HepG2 (cell line): ENCODE results near the gene CCNH. TPM values are rescaled to one million over a fixed set of nuclear protein-coding genes. Genes with fewer than 3 reads are reported as not detected.

Source experiments
- ATAC-seq: fragments of 200-7000 bp; cut with Tn5 transposase; 3 replicates; pipeline ENCODE4 v1.9.1; 2020; ENCODE audit warnings: mild to moderate bottlenecking, moderate library complexity
- BruUV-seq: library from RNA; stranded (reverse); fragments of 400-500 nt; replicated peaks from 2 replicates; lab custom pipeline; 2021; lab: Mats Ljungman, UMichigan
- CTCF ChIA-PET: fragments of 300-600 bp; formaldehyde crosslinking; extraction: SDS; loops from one replicate; lab custom pipeline; 2021; ENCODE audit warnings: low total read pairs, inconsistent platforms, low intra/inter-chr PET ratio; lab: Yijun Ruan, JAX
- POLR2A ChIA-PET: fragments of 350-600 bp; sonication (Branson Sonifier 250); formaldehyde crosslinking; loops from one replicate; lab custom pipeline; 2020; ENCODE audit warnings: antibody characterized with exemption, inconsistent platforms; lab: Yijun Ruan, JAX
- DNase-seq: peaks from one replicate; pipeline ENCODE4 v3.0.0-alpha.2; 2015; ENCODE audit warnings: low spot score
- FAIRE-seq: peaks from 3 replicates; lab custom pipeline; 2011; peaks lifted over from hg19 to GRCh38; lab: Jason Lieb, UNC
- H2AFZ ChIP-seq: one replicate; pipeline ENCODE4 v1.6.1; 2011; ENCODE audit warnings: low read length, inconsistent platforms
- H3K27ac ChIP-seq: fragments of 300-600 bp; 3 replicates; pipeline ENCODE4 v1.8.0; 2011; ENCODE audit warnings: mixed run types, mild to moderate bottlenecking, mixed read lengths, low read length, inconsistent platforms; ENCODE audit not compliant: insufficient read depth; ENCODE audit errors: extremely low read length
- H3K27me3 ChIP-seq, 2 experiments: fragments of 200-600 bp in 1 of 2; 2 replicates in 1 of 2; 3 replicates in 1 of 2; pipeline versions ENCODE4 v1.6.0 to v1.8.0; 2011; ENCODE audit warnings: low read length in 2 of 2, mild to moderate bottlenecking in 2 of 2, moderate library complexity in 2 of 2, inconsistent platforms in 1 of 2; ENCODE audit not compliant: insufficient read depth in 2 of 2, control insufficient read depth in 1 of 2
- H3K36me3 ChIP-seq, 2 experiments: fragments of 200-600 bp in 1 of 2; replicated peaks in 1 of 2; 2 replicates in 1 of 2; 3 replicates in 1 of 2; pipeline versions ENCODE4 v1.5.1 to v1.8.0; 2011; ENCODE audit warnings: low read length in 2 of 2, inconsistent platforms in 1 of 2; ENCODE audit not compliant: insufficient read depth in 2 of 2, control insufficient read depth in 1 of 2
- H3K4me1 ChIP-seq: 2 replicates; pipeline ENCODE4 v1.5.1; 2012; ENCODE audit warnings: low read length, inconsistent platforms; ENCODE audit not compliant: insufficient read depth
- H3K4me2 ChIP-seq: 2 replicates; pipeline ENCODE4 v1.6.0; 2011; ENCODE audit warnings: low read depth, low read length, inconsistent platforms
- H3K4me3 ChIP-seq, 3 experiments: fragments of 200-600 bp in 1 of 3; sonication (generic), shearing (Covaris generic) in 1 of 3; replicated peaks in 1 of 3; 2 replicates each; pipeline ENCODE4 v1.5.1; 2011 to 2016; ENCODE audit warnings: low read length in 3 of 3, inconsistent platforms in 2 of 3, low read depth in 2 of 3, mild to moderate bottlenecking in 2 of 3, control low read depth in 1 of 3, mixed read lengths in 1 of 3; ENCODE audit not compliant: insufficient read depth in 1 of 3
- H3K79me2 ChIP-seq: one replicate; pipeline ENCODE4 v1.6.1; 2011; ENCODE audit warnings: low read length, inconsistent platforms; ENCODE audit not compliant: insufficient read depth
- H3K9ac ChIP-seq: 2 replicates; pipeline ENCODE4 v1.6.0; 2011; ENCODE audit warnings: mild to moderate bottlenecking, low read depth, low read length, inconsistent platforms; ENCODE audit not compliant: insufficient read depth
- H3K9me3 ChIP-seq: 2 replicates; pipeline ENCODE4 v1.5.1; 2012; ENCODE audit warnings: mild to moderate bottlenecking, low read length
- H4K20me1 ChIP-seq: 2 replicates; pipeline ENCODE4 v1.6.0; 2011; ENCODE audit warnings: inconsistent platforms, mild to moderate bottlenecking, low read length, moderate library complexity; ENCODE audit not compliant: insufficient read depth
- ELF4 ChIP-seq: sonication (generic); formaldehyde crosslinking; IDR thresholded peaks from 2 replicates; pipeline ENCODE4 v1.5.0; 2020; ENCODE audit warnings: missing genetic modification reagents, mild to moderate bottlenecking, moderate library complexity, borderline replicate concordance
- FOSL1 ChIP-seq: sonication (generic); formaldehyde crosslinking; IDR thresholded peaks from 2 replicates; pipeline ENCODE4 v1.9.0; 2021; ENCODE audit warnings: missing genetic modification reagents, borderline replicate concordance
- GTF3A ChIP-seq: sonication (generic); formaldehyde crosslinking; conservative IDR thresholded peaks from 2 replicates; pipeline ENCODE4 v1.4.0; 2020; ENCODE audit warnings: mild to moderate bottlenecking, missing genetic modification reagents
- GZF1 ChIP-seq: sonication (generic); formaldehyde crosslinking; IDR thresholded peaks from 2 replicates; pipeline ENCODE4 v1.5.1; 2020; ENCODE audit warnings: mild to moderate bottlenecking, missing genetic modification reagents
- MATR3 ChIP-seq: sonication (generic); formaldehyde crosslinking; IDR thresholded peaks from 2 replicates; pipeline ENCODE4 v1.4.0; 2020; ENCODE audit warnings: missing genetic modification reagents
- ZFP41 ChIP-seq: sonication (generic); formaldehyde crosslinking; IDR thresholded peaks from 2 replicates; pipeline ENCODE4 v1.4.0; 2020; ENCODE audit warnings: mild to moderate bottlenecking, missing genetic modification reagents, borderline replicate concordance
- ZNF160 ChIP-seq: sonication (generic); formaldehyde crosslinking; IDR thresholded peaks from 2 replicates; pipeline ENCODE4 v1.8.0; 2022; ENCODE audit warnings: mild to moderate bottlenecking, inconsistent platforms, missing genetic modification reagents
- ZNF329 ChIP-seq: sonication (generic); formaldehyde crosslinking; IDR thresholded peaks from 2 replicates; pipeline ENCODE4 v1.9.0; 2021; ENCODE audit warnings: low read depth, mild to moderate bottlenecking, missing genetic modification reagents
- ZNF577 ChIP-seq: sonication (generic); formaldehyde crosslinking; IDR thresholded peaks from 2 replicates; pipeline ENCODE4 v1.4.0; 2020; ENCODE audit warnings: mild to moderate bottlenecking, low read depth, missing genetic modification reagents, borderline replicate concordance
- WGBS: methylation state at CpG from one replicate; pipeline ENCODE4 v1.1.6; 2017; ENCODE audit warnings: low lambda C conversion rate; 5-methylcytosine and 5-hydroxymethylcytosine counted together
- in situ Hi-C: cut with HindIII; loops from 2 replicates; pipeline ENCODE4 v1.10.0; 2017; ENCODE audit warnings: low pct_unique_long_range_greater_than_20kb; ENCODE audit not compliant: extremely low pct_ligation_motif_present
- intact Hi-C: fragments of 100-400 bp; cut with micrococcal nuclease; formaldehyde crosslinking; loops from one replicate; pipeline ENCODE4 v1.10.0; 2022; ENCODE audit not compliant: unreplicated experiment
- polyA plus RNA-seq, 8 experiments: library from polyadenylated mRNA; depleted of rRNA in 3 of 8; stranded (reverse) in 7 of 8; unstranded in 1 of 8; fragments of >200 nt; fragmentation: Illumina TruSeq in 4 of 8; extraction: Trizol in 4 of 8; gene quantifications; 2 replicates each; pipeline versions ENCODE4 v1.2.1 to v1.2.3, GENCODE V29; 2011 to 2016; ENCODE audit warnings: low read depth in 4 of 8, missing spikeins in 1 of 8, mixed read lengths in 1 of 8; ENCODE audit not compliant: insufficient read depth in 1 of 8
- total RNA-seq, 5 experiments: library from RNA; depleted of rRNA; stranded (reverse); fragments of >200 nt; fragmentation: Illumina TruSeq; extraction: Trizol; gene quantifications; 2 replicates each; pipeline ENCODE4 v1.2.3, GENCODE V29; 2016; ENCODE audit warnings: low read depth in 1 of 5
- TF ChIP-seq, protein P1 (sequence below): sonication (generic); formaldehyde crosslinking; IDR thresholded peaks from 2 replicates; pipeline ENCODE4 v1.4.0; 2020; ENCODE audit warnings: missing genetic modification reagents
- TF ChIP-seq, protein P2 (sequence below): sonication (generic); formaldehyde crosslinking; IDR thresholded peaks from 2 replicates; pipeline ENCODE4 v1.4.0; 2020; ENCODE audit warnings: missing genetic modification reagents
- TF ChIP-seq, protein P3 (sequence below): sonication (generic); formaldehyde crosslinking; conservative IDR thresholded peaks from 2 replicates; pipeline ENCODE4 v1.4.0; 2020; ENCODE audit warnings: missing genetic modification reagents
- TF ChIP-seq, protein P4 (sequence below): sonication (generic); formaldehyde crosslinking; IDR thresholded peaks from 2 replicates; pipeline ENCODE4 v1.4.0; 2020; ENCODE audit warnings: mild to moderate bottlenecking, missing genetic modification reagents

The CCNH gene
- total and polyA plus RNA-seq, 2 of the 13 experiments (the other 11 are each of a cell fraction or from before 2014, with no cell fraction given): 42.5 to 94.3 TPM

DNA sequence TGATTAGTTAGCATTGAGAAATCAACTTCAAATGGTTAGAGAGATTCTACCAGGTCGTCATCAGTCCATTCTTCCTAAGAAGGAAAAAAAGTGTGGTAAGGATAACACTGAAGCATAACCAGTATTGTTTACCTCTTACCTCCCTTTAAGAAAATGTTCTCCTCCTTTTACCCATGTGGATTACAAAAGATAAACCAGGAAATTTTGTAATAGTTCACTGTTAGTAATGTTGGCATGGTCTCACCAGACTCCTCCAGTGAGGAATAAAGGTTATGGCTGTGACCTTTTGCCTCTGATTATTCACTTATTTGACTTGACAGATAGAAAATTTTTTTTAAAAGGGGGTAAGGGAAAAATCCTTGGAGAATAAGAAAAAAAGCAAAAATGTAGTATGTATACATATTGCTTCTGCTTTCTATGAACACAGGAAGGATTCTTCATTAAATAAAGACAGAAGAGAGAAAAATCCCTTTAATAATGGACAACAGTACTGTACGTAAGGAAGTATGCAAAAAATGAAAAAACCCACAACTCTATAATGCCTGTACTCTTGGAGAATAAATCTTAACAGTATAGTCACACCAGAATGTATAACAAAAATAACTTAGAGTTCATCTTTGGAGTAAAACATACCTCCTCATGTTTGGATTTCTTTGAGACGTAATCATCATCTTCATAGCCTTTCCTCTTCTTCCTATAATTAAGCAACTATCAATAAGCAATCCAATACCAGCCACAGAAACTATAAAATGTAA, 18.1 kb downstream of the CCNH start (continued):
- TF ChIP-seq, protein P1, sequence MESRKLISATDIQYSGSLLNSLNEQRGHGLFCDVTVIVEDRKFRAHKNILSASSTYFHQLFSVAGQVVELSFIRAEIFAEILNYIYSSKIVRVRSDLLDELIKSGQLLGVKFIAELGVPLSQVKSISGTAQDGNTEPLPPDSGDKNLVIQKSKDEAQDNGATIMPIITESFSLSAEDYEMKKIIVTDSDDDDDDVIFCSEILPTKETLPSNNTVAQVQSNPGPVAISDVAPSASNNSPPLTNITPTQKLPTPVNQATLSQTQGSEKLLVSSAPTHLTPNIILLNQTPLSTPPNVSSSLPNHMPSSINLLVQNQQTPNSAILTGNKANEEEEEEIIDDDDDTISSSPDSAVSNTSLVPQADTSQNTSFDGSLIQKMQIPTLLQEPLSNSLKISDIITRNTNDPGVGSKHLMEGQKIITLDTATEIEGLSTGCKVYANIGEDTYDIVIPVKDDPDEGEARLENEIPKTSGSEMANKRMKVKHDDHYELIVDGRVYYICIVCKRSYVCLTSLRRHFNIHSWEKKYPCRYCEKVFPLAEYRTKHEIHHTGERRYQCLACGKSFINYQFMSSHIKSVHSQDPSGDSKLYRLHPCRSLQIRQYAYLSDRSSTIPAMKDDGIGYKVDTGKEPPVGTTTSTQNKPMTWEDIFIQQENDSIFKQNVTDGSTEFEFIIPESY: no peak
- TF ChIP-seq ZNF329 (CRISPR knock-in tag): no peak
- TF ChIP-seq, protein P2, sequence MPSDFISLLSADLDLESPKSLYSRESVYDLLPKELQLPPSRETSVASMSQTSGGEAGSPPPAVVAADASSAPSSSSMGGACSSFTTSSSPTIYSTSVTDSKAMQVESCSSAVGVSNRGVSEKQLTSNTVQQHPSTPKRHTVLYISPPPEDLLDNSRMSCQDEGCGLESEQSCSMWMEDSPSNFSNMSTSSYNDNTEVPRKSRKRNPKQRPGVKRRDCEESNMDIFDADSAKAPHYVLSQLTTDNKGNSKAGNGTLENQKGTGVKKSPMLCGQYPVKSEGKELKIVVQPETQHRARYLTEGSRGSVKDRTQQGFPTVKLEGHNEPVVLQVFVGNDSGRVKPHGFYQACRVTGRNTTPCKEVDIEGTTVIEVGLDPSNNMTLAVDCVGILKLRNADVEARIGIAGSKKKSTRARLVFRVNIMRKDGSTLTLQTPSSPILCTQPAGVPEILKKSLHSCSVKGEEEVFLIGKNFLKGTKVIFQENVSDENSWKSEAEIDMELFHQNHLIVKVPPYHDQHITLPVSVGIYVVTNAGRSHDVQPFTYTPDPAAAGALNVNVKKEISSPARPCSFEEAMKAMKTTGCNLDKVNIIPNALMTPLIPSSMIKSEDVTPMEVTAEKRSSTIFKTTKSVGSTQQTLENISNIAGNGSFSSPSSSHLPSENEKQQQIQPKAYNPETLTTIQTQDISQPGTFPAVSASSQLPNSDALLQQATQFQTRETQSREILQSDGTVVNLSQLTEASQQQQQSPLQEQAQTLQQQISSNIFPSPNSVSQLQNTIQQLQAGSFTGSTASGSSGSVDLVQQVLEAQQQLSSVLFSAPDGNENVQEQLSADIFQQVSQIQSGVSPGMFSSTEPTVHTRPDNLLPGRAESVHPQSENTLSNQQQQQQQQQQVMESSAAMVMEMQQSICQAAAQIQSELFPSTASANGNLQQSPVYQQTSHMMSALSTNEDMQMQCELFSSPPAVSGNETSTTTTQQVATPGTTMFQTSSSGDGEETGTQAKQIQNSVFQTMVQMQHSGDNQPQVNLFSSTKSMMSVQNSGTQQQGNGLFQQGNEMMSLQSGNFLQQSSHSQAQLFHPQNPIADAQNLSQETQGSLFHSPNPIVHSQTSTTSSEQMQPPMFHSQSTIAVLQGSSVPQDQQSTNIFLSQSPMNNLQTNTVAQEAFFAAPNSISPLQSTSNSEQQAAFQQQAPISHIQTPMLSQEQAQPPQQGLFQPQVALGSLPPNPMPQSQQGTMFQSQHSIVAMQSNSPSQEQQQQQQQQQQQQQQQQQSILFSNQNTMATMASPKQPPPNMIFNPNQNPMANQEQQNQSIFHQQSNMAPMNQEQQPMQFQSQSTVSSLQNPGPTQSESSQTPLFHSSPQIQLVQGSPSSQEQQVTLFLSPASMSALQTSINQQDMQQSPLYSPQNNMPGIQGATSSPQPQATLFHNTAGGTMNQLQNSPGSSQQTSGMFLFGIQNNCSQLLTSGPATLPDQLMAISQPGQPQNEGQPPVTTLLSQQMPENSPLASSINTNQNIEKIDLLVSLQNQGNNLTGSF: no peak

DNA sequence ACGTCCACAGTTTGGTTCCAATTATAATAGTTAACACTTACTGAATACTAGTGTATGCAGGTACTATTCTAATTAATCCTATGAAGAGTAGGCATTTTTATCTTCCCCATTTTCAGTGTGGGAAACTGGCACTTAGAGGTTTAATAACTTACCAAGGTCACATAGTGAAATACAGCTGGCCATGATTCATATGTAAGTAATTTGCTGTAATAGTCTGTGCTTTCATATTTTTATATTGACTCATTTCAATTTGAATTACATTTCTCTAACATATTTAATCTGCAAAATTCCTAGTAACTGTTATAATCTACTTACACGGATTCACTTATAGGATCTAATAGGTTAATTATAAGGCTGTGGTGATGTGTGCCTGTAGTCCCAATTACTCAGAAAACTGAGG, 19.4 kb downstream of the CCNH start:
- Histone ChIP-seq H3K4me1 (peaks cover 4% of the 10 kb centered on the region; the same call in 1 of the 2 replicates), H2AFZ (no peak overlapping the region), H3K4me2 (no peak overlapping the region), H3K27ac (no peak overlapping the region), H3K4me3 (no peak overlapping the region), H3K27me3 (no peaks in the 10 kb centered on the region), H3K9ac (no peak overlapping the region), H3K79me2 (no peaks in the 10 kb centered on the region), H3K9me3 (no peaks in the 10 kb centered on the region), H3K36me3 (peaks cover 18 to 62% of the 10 kb centered on the region in 2 experiments), H4K20me1 (0 out of 2 replicates have a peak, but pooled peaks cover 3% of the 10 kb centered on the region)
- WGBS: 94% methylated on average over 2 of the region's 2 CpGs
- in situ Hi-C loops: no loop called here
- ATAC-seq: no peak
- no peak for FAIRE-seq
- BruUV-seq: no TSS peak
- ChIA-PET POLR2A (no interaction called here), CTCF (no interaction called here)
- intact Hi-C loops: no loop called here
- no peak for DNase-seq
- TF ChIP-seq, protein P3, sequence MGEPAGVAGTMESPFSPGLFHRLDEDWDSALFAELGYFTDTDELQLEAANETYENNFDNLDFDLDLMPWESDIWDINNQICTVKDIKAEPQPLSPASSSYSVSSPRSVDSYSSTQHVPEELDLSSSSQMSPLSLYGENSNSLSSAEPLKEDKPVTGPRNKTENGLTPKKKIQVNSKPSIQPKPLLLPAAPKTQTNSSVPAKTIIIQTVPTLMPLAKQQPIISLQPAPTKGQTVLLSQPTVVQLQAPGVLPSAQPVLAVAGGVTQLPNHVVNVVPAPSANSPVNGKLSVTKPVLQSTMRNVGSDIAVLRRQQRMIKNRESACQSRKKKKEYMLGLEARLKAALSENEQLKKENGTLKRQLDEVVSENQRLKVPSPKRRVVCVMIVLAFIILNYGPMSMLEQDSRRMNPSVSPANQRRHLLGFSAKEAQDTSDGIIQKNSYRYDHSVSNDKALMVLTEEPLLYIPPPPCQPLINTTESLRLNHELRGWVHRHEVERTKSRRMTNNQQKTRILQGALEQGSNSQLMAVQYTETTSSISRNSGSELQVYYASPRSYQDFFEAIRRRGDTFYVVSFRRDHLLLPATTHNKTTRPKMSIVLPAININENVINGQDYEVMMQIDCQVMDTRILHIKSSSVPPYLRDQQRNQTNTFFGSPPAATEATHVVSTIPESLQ (CRISPR knock-in tag): no peak
- TF ChIP-seq GZF1 (CRISPR knock-in tag): no peak
- TF ChIP-seq MATR3 (CRISPR knock-in tag): no peak
- TF ChIP-seq, protein P4, sequence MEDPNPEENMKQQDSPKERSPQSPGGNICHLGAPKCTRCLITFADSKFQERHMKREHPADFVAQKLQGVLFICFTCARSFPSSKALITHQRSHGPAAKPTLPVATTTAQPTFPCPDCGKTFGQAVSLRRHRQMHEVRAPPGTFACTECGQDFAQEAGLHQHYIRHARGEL (CRISPR knock-in tag): no peak
- no peak for TF ChIP-seq FOSL1
- TF ChIP-seq ZNF577 (CRISPR knock-in tag): no peak
- no peak for TF ChIP-seq ELF4 (CRISPR knock-in tag)
- no peak for TF ChIP-seq ZNF160
- no peak for TF ChIP-seq GTF3A
- no peak for TF ChIP-seq ZFP41 (CRISPR knock-in tag)
